ENCODE results near the gene ARF3. TPM values are rescaled to one million over a fixed set of nuclear protein-coding genes. Genes with fewer than 3 reads are reported as not detected.

The ARF3 gene
- total and polyA plus RNA-seq, 9 of the 15 experiments (the other 6 are each of a cell fraction or from before 2014, with no cell fraction given), result 5.9 to 170 (median 64.4) TPM

- ATAC-seq (no peak), DNase-seq (ENCODE audit: extremely low read depth in 1 of 4, low spot score in 3 of 4) (peak in 2 of 4 experiments; percentile 44 to 51), FAIRE-seq (no peak)
- in situ Hi-C loops (cut with MboI) (no loop called here), intact Hi-C loops (cut with micrococcal nuclease) (loop anchor here (10.0 kb wide), 1 partner anchor 371 kb away; the partner anchor contains the start of gene DNAJC22)
- no peaks in the 10 kb centered on the region for H3K36me3 ChIP-seq (ENCODE audit: control insufficient read depth, insufficient read depth, low read length)
- peak overlapping the region in 1 of 2 experiments; percentile 23; a peak in 1 of 4 replicates for H3K9ac ChIP-seq (ENCODE audit: insufficient read depth in 1 of 2, low read depth in 2 of 2, low read length in 2 of 2)
- TF ChIP-seq NFYB (IDR thresholded peaks at IDR 0.05; ENCODE audit: extremely low read depth, insufficient read length), result no peak
- no peak for TF ChIP-seq SUPT5H (IDR thresholded peaks at IDR 0.05)
- TF ChIP-seq NFIC (IDR thresholded peaks at IDR 0.05), result no peak
- TF ChIP-seq FUS (optimal IDR thresholded peaks at IDR 0.05; ENCODE audit: low read depth, low read length), result no peak
- TF ChIP-seq ZNF583 (CRISPR knock-in tag; IDR thresholded peaks at IDR 0.05), result no peak
- TF ChIP-seq CEBPB (tag; IDR thresholded peaks at IDR 0.05), result 0 out of 2 replicates have a peak, but pooled peaks have one; percentile 29
- TF ChIP-seq RBBP5 (IDR thresholded peaks at IDR 0.05; ENCODE audit: borderline replicate concordance, insufficient read depth, low read length, poor library complexity, severe bottlenecking), result no peak
- TF ChIP-seq KLF16 (IDR thresholded peaks at IDR 0.05), result no peak
- BruUV-seq (replicated peaks), result no TSS peak
- no peak overlapping the region for H3K4me2 ChIP-seq (ENCODE audit: insufficient read depth, low read length)
- WGBS (ENCODE audit: insufficient coverage, low coverage, missing lambda C conversion rate), result 17% methylated on average over 12 of the region's 12 CpGs
- H3K79me2 ChIP-seq (ENCODE audit: control insufficient read depth, insufficient read depth, low read length), result no peaks in the 10 kb centered on the region
- H3K27me3 ChIP-seq (ENCODE audit: control insufficient read depth in 2 of 2, insufficient read depth in 2 of 2, low read length in 2 of 2), result peaks cover 4 to 9% of the 10 kb centered on the region in 2 experiments; a peak in 4 of 5 replicates
- ChIA-PET CTCF (ENCODE audit: low intra/inter-chr PET ratio) (interaction anchor here (1.4 kb wide), 1 partner anchor 22 kb away, joined by 4 read pairs; no protein-coding TSS in a partner anchor), POLR2A (interaction anchor here (0.6 to 1.2 kb wide), 4 partner anchors 11 to 47 kb away, joined by 3 read pairs; no protein-coding TSS in a partner anchor)
- H2AFZ ChIP-seq (ENCODE audit: low read depth, low read length), result 0 out of 2 replicates have a peak overlapping the region, but pooled peaks have one; percentile 14
- H3K27ac ChIP-seq (ENCODE audit: extremely low read depth, low read depth, low read length), result no peak overlapping the region
- no peaks in the 10 kb centered on the region for H3K9me3 ChIP-seq (replicated peaks; ENCODE audit: control insufficient read depth, insufficient read depth, low read depth, low read length)
- no peaks in the 10 kb centered on the region for H3K9me1 ChIP-seq (ENCODE audit: control insufficient read depth, insufficient read depth, low read length)
- no peak overlapping the region for H3K4me3 ChIP-seq
- peaks cover 14 to 56% of the 10 kb centered on the region in 2 experiments; a peak in 4 of 5 replicates for H3K4me1 ChIP-seq (replicated peaks in 1 of 2; ENCODE audit: control insufficient read depth in 2 of 2, insufficient read depth in 2 of 2, low read length in 2 of 2)
- H4K20me1 ChIP-seq (replicated peaks; ENCODE audit: control insufficient read depth, insufficient read depth, low read length), result no peaks in the 10 kb centered on the region; the same call in 1 of the 2 replicates
Observed at GRCh38 chr12:48973531-48973930, 16.2 kb upstream of the ARF3 start.

Data from K562 (cell line).